CD4-positive, alpha-beta T cell treated with Interleukin-17A for 1 hour (primary cell): Measurements from ENCODE around the gene GPC4.

ENCODE experiments used
- DNase-seq: peaks from one replicate; pipeline ENCODE4 v3.0.0-alpha.2; 2020

GPC4 gene

GRCh38 chrX:133415276-133416105 is at the start of gene GPC4:
Gene GPC4 (minus strand): TSS chrX:133415489. CDS start chrX:133414965, 524 bp downstream.
- DNase-seq, result no peak

GRCh38 chrX:133461231-133461630 is 45.9 kb upstream of the GPC4 start:
- no peak for DNase-seq

- DNase-seq, result no peak
Observed at GRCh38 chrX:133454924-133455323, 39.6 kb upstream of the GPC4 start.

GRCh38 chrX:133454491-133454914 is 39.2 kb upstream of the GPC4 start:
- DNase-seq, result no peak

GRCh38 chrX:133448512-133449076 is 33.3 kb upstream of the GPC4 start:
- no peak for DNase-seq

- DNase-seq, result no peak
Observed at GRCh38 chrX:133444952-133445831, 29.9 kb upstream of the GPC4 start.

- no peak for DNase-seq
Observed at GRCh38 chrX:133444196-133444595, 28.9 kb upstream of the GPC4 start.

GRCh38 chrX:133440797-133441163 is 25.5 kb upstream of the GPC4 start:
- DNase-seq, result no peak

- no peak for DNase-seq
Observed at GRCh38 chrX:133440081-133440796, 24.9 kb upstream of the GPC4 start.

- no peak for DNase-seq
Observed at GRCh38 chrX:133437766-133438165, 22.5 kb upstream of the GPC4 start.

GRCh38 chrX:133437356-133437755 is 22.1 kb upstream of the GPC4 start:
- no peak for DNase-seq

GRCh38 chrX:133435544-133436124 is 20.3 kb upstream of the GPC4 start:
- DNase-seq, result no peak

- no peak for DNase-seq
Observed at GRCh38 chrX:133434197-133434820, 19.0 kb upstream of the GPC4 start.

- DNase-seq, result no peak
Observed at GRCh38 chrX:133419911-133420310, 4.6 kb upstream of the GPC4 start.

- DNase-seq, result no peak
Observed at GRCh38 chrX:133418588-133418987, 3.3 kb upstream of the GPC4 start.

GRCh38 chrX:133417364-133417763 is 2.1 kb upstream of the GPC4 start:
- DNase-seq, result no peak

- DNase-seq, result no peak
Observed at GRCh38 chrX:133414406-133415275, 648 bp downstream of the GPC4 start.

- no peak for DNase-seq
Observed at GRCh38 chrX:133413218-133413925, 1.9 kb downstream of the GPC4 start.

- no peak for DNase-seq
Observed at GRCh38 chrX:133412665-133413064, 2.6 kb downstream of the GPC4 start.

GRCh38 chrX:133412246-133412645 is 3.0 kb downstream of the GPC4 start:
- DNase-seq, result no peak
